H1 (cell line): Measurements from ENCODE around the gene TMEM154. TPM values are rescaled to one million over a fixed set of nuclear protein-coding genes. Genes with fewer than 3 reads are reported as not detected.

Source experiments
- CTCF ChIA-PET: fragments of 300-600 bp; sonication (Branson Sonifier 250); formaldehyde crosslinking; loops from one replicate; lab custom pipeline; 2021; ENCODE audit not compliant: partially characterized antibody; lab: Charles Lee
- POLR2A ChIA-PET: fragments of 300-600 bp; sonication (Branson Sonifier 250); formaldehyde crosslinking; loops from one replicate; lab custom pipeline; 2021; ENCODE audit warnings: inconsistent platforms; ENCODE audit not compliant: partially characterized antibody; lab: Charles Lee
- DNase-seq, 2 experiments: peaks; one replicate each; pipeline versions ENCODE4 v3.0.0 to v3.0.0-alpha.2; 2010 to 2022; ENCODE audit warnings: low spot score in 2 of 2, low read depth in 1 of 2, mixed read lengths in 1 of 2
- FAIRE-seq: peaks from 2 replicates; lab custom pipeline; 2011; peaks lifted over from hg19 to GRCh38; lab: Jason Lieb, UNC
- H2AFZ ChIP-seq: 2 replicates; pipeline ENCODE4 v1.8.1; 2012; ENCODE audit warnings: low read length, inconsistent platforms
- H2AK5ac ChIP-seq: 2 replicates; pipeline ENCODE4 v1.6.1; 2013; ENCODE audit warnings: low read depth, low read length
- H2BK120ac ChIP-seq: replicated peaks from 2 replicates; pipeline ENCODE3; 2013; ENCODE audit warnings: low read depth, low read length, inconsistent platforms
- H2BK12ac ChIP-seq: 2 replicates; pipeline ENCODE4 v1.6.1; 2013; ENCODE audit warnings: low read depth, low read length
- H2BK15ac ChIP-seq: 2 replicates; pipeline ENCODE4 v1.6.1; 2013; ENCODE audit warnings: low read length
- H2BK20ac ChIP-seq: 2 replicates; pipeline ENCODE4 v1.6.1; 2013; ENCODE audit warnings: low read length
- H2BK5ac ChIP-seq: 2 replicates; pipeline ENCODE4 v1.6.1; 2013; ENCODE audit warnings: low read depth, low read length
- H3K14ac ChIP-seq: 2 replicates; pipeline ENCODE4 v1.6.1; 2013; ENCODE audit warnings: inconsistent platforms; ENCODE audit not compliant: insufficient read length
- H3K18ac ChIP-seq: 2 replicates; pipeline ENCODE4 v1.6.1; 2013; ENCODE audit warnings: low read length; ENCODE audit errors: extremely low read depth
- H3K23ac ChIP-seq: 2 replicates; pipeline ENCODE4 v1.6.1; 2013; ENCODE audit warnings: inconsistent platforms; ENCODE audit not compliant: insufficient read length
- H3K23me2 ChIP-seq: 2 replicates; pipeline ENCODE4 v1.6.1; 2013; ENCODE audit warnings: low read depth, low read length
- H3K27ac ChIP-seq: 2 replicates; pipeline ENCODE4 v1.6.1; 2011; ENCODE audit warnings: low read depth, low read length, inconsistent platforms
- H3K27me3 ChIP-seq, 4 experiments: replicated peaks in 1 of 4; 1 replicate in 1 of 4; 2 replicates in 3 of 4; pipeline versions ENCODE4 v1.6.1 to v1.8.1; 2011 to 2013; ENCODE audit warnings: low read length in 3 of 4, mild to moderate bottlenecking in 3 of 4, inconsistent platforms in 2 of 4, mixed read lengths in 2 of 4, moderate library complexity in 1 of 4; ENCODE audit not compliant: control insufficient read depth in 3 of 4, insufficient read depth in 3 of 4; ENCODE audit errors: extremely low read depth in 1 of 4
- H3K36me3 ChIP-seq, 4 experiments: 2 replicates each; pipeline versions ENCODE4 v1.6.1 to v1.8.1; 2011 to 2013; ENCODE audit warnings: mild to moderate bottlenecking in 4 of 4, low read length in 3 of 4, moderate library complexity in 2 of 4, control low read depth in 1 of 4, inconsistent platforms in 1 of 4; ENCODE audit not compliant: insufficient read depth in 4 of 4, control insufficient read depth in 2 of 4
- H3K4ac ChIP-seq: replicated peaks from 2 replicates; pipeline ENCODE3; 2013; ENCODE audit warnings: low read length, low read depth, mixed read lengths, inconsistent platforms; ENCODE audit not compliant: insufficient read length
- H3K4me1 ChIP-seq, 4 experiments: replicated peaks in 1 of 4; 1 replicate in 1 of 4; 2 replicates in 3 of 4; pipeline versions ENCODE4 v1.6.1 to v1.8.1; 2011 to 2013; ENCODE audit warnings: low read length in 3 of 4, inconsistent platforms in 2 of 4, mixed read lengths in 1 of 4; ENCODE audit not compliant: insufficient read depth in 4 of 4, control insufficient read depth in 3 of 4
- H3K4me2 ChIP-seq, 2 experiments: 2 replicates each; pipeline versions ENCODE4 v1.6.1 to v1.8.1; 2011 to 2013; ENCODE audit warnings: low read depth in 2 of 2, low read length in 2 of 2, control low read depth in 1 of 2, inconsistent platforms in 1 of 2, mild to moderate bottlenecking in 1 of 2; ENCODE audit not compliant: insufficient read depth in 1 of 2
- H3K4me3 ChIP-seq, 4 experiments: fragments of 200-600, 300-600 bp in 1 of 4; sonication (generic), shearing (Covaris generic), sonication (Bioruptor Twin) in 1 of 4; 2 replicates each; pipeline versions ENCODE4 v1.5.1 to v1.8.1; 2011 to 2016; ENCODE audit warnings: low read length in 4 of 4, low read depth in 3 of 4, control low read depth in 2 of 4, inconsistent platforms in 2 of 4, mild to moderate bottlenecking in 2 of 4, mixed read lengths in 1 of 4, moderate library complexity in 1 of 4; ENCODE audit not compliant: insufficient read depth in 2 of 4; ENCODE audit errors: extremely low read depth in 1 of 4
- H3K56ac ChIP-seq: replicated peaks from 2 replicates; pipeline ENCODE3; 2013; ENCODE audit warnings: low read depth, mild to moderate bottlenecking, mixed read lengths, low read length, inconsistent platforms; ENCODE audit not compliant: insufficient read length
- H3K79me1 ChIP-seq: 2 replicates; pipeline ENCODE4 v1.6.1; 2013; ENCODE audit warnings: low read depth, low read length, control low read depth
- H3K79me2 ChIP-seq, 2 experiments: 2 replicates each; pipeline versions ENCODE4 v1.6.1 to v1.8.1; 2012 to 2013; ENCODE audit warnings: low read length in 2 of 2, mild to moderate bottlenecking in 2 of 2, inconsistent platforms in 1 of 2; ENCODE audit not compliant: insufficient read depth in 2 of 2, control insufficient read depth in 1 of 2
- H3K9ac ChIP-seq, 4 experiments: replicated peaks in 1 of 4; 1 replicate in 1 of 4; 2 replicates in 3 of 4; pipeline versions ENCODE4 v1.6.1 to v1.8.1; 2011 to 2013; ENCODE audit warnings: low read depth in 3 of 4, low read length in 3 of 4, control low read depth in 2 of 4, mild to moderate bottlenecking in 2 of 4, moderate library complexity in 2 of 4, inconsistent platforms in 1 of 4; ENCODE audit errors: extremely low read depth in 1 of 4
- H3K9me3 ChIP-seq, 2 experiments: 2 replicates each; pipeline versions ENCODE4 v1.6.1 to v1.8.1; 2012 to 2013; ENCODE audit warnings: mild to moderate bottlenecking in 2 of 2, moderate library complexity in 2 of 2, control low read depth in 1 of 2, inconsistent platforms in 1 of 2, low read depth in 1 of 2, low read length in 1 of 2, mixed read lengths in 1 of 2; ENCODE audit not compliant: insufficient read depth in 2 of 2
- H4K20me1 ChIP-seq, 2 experiments: replicated peaks in 1 of 2; 2 replicates each; pipeline versions ENCODE3 to v1.8.1; 2011 to 2013; ENCODE audit warnings: inconsistent platforms in 2 of 2, low read length in 2 of 2, mild to moderate bottlenecking in 1 of 2; ENCODE audit not compliant: insufficient read depth in 2 of 2, control insufficient read depth in 1 of 2
- H4K5ac ChIP-seq: 2 replicates; pipeline ENCODE4 v1.6.1; 2013; ENCODE audit warnings: low read length, low read depth, mixed read lengths, inconsistent platforms; ENCODE audit not compliant: insufficient read length
- H4K8ac ChIP-seq: 2 replicates; pipeline ENCODE4 v1.8.0; 2013; ENCODE audit warnings: mild to moderate bottlenecking, moderate library complexity, low read length, inconsistent platforms; ENCODE audit not compliant: insufficient read depth; ENCODE audit errors: extremely low read depth
- H4K91ac ChIP-seq: replicated peaks from 2 replicates; pipeline ENCODE3; 2013; ENCODE audit warnings: low read length, mixed read lengths, inconsistent platforms; ENCODE audit not compliant: insufficient read length
- CBX8 ChIP-seq: fragments of 300-800, 300-1000 bp; sonication (generic); IDR thresholded peaks from 2 replicates; pipeline ENCODE4 v1.7.1; 2016; ENCODE audit warnings: low read depth, low read length, borderline replicate concordance
- PHF8 ChIP-seq: fragments of 200-600 bp; sonication (generic); conservative IDR thresholded peaks from 2 replicates; pipeline ENCODE4 v1.7.1; 2012; ENCODE audit warnings: low read depth, mild to moderate bottlenecking, inconsistent platforms, low read length, moderate library complexity
- RNF2 ChIP-seq: fragments of 200-900, 300-1000 bp; sonication (generic); IDR thresholded peaks from 2 replicates; pipeline ENCODE4 v1.7.1; 2016; ENCODE audit warnings: borderline replicate concordance, low read depth, mild to moderate bottlenecking, antibody characterized with exemption, low read length; ENCODE audit not compliant: poor library complexity, severe bottlenecking; ENCODE audit errors: missing control alignments
- SIRT6 ChIP-seq: IDR thresholded peaks from one replicate; pipeline ENCODE4 v1.7.1; 2012; ENCODE audit warnings: low read length, inconsistent platforms
- SP1 ChIP-seq: IDR thresholded peaks from 2 replicates; pipeline ENCODE4 v1.6.1; 2011; ENCODE audit warnings: low read depth, low read length
- SP4 ChIP-seq: IDR thresholded peaks from 2 replicates; pipeline ENCODE4 v1.6.1; 2012; ENCODE audit warnings: low read length, inconsistent platforms
- SRF ChIP-seq: IDR thresholded peaks from 2 replicates; pipeline ENCODE4 v1.6.1; 2011; ENCODE audit warnings: mild to moderate bottlenecking, low read depth, low read length, moderate library complexity
- TEAD4 ChIP-seq: IDR thresholded peaks from 2 replicates; pipeline ENCODE4 v1.6.1; 2012; ENCODE audit warnings: low read depth, low read length, inconsistent platforms, mixed read lengths
- WGBS, 2 experiments: shearing (Covaris generic) in 1 of 2; methylation state at CpG; one replicate each; pipeline versions ENCODE4 v1.1.6 to v1.1.7; 2013 to 2015; ENCODE audit warnings: low lambda C conversion rate in 2 of 2, mixed read lengths in 2 of 2, inconsistent platforms in 1 of 2, low coverage in 1 of 2, missing lambda C conversion rate in 1 of 2; ENCODE audit not compliant: insufficient replicate concordance in 2 of 2, insufficient coverage in 1 of 2, insufficient read length in 1 of 2; ENCODE audit errors: extremely low coverage in 1 of 2, missing lambda C conversion rate in 1 of 2; 5-methylcytosine and 5-hydroxymethylcytosine counted together
- polyA plus RNA-seq, 7 experiments: library from polyadenylated mRNA; depleted of rRNA in 3 of 7; stranded (reverse) in 5 of 7; unstranded in 2 of 7; fragments of >200 nt in 5 of 7; fragments of 200-250 nt in 2 of 7; gene quantifications; 1 replicate in 5 of 7; 2 replicates in 1 of 7; 4 replicates in 1 of 7; pipeline versions ENCODE4 v1.2.1 to v1.2.3, GENCODE V29; 2011 to 2013; ENCODE audit warnings: missing spikeins in 2 of 7, mixed read lengths in 2 of 7
- total RNA-seq: library from RNA; stranded (reverse); fragmentation: NEBNext Ultra II Directional; extraction: Animal tissue kit (Norgen Biotek cat#: 25700); gene quantifications from 2 replicates; pipeline ENCODE4 v1.2.1, GENCODE V29; 2021
- TF ChIP-seq, protein P1 (sequence below): IDR thresholded peaks from 2 replicates; pipeline ENCODE4 v1.6.1; 2012; ENCODE audit warnings: inconsistent platforms

The TMEM154 gene
- total and polyA plus RNA-seq, 2 of the 8 experiments (the other 6 are each of a cell fraction or from before 2014, with no cell fraction given): 0.33 to 1.2 TPM

DNA sequence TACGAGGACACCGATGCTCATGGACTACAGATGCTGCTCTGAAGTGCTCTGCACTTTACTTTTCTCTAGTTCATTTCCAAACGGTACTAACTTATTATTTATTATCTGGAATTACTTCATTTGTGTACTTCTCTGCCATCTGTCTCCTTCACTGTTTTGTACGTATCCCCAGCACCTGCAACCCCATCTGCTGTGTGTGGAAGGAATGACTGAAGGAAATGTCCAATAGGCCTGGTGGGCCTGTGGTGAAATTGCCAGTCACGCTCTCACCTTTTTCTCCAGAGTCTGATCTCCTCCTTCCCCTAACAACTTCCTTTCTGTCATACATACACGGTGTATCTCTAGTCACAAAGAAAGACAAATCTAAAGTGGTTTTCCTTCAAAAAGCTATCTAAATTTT lies 12.9 kb downstream of the TMEM154 start:
- H2BK12ac ChIP-seq: peak overlapping the region; percentile 75; the same call in 1 of the 2 replicates
- H2BK120ac ChIP-seq: no peak overlapping the region
- peaks cover 3 to 6% (median 4%) of the 10 kb centered on the region in 4 experiments; a peak in 4 of 7 replicates for H3K4me1 ChIP-seq
- no peaks in the 10 kb centered on the region for H3K36me3 ChIP-seq
- POLR2A ChIA-PET: no interaction called here
- H2AFZ ChIP-seq: no peak overlapping the region
- TF ChIP-seq TEAD4: no peak
- no peak for TF ChIP-seq SP4
- TF ChIP-seq SP1: no peak
- TF ChIP-seq SIRT6: no peak
- TF ChIP-seq PHF8: no peak
- no peak for TF ChIP-seq CBX8
- TF ChIP-seq, protein P1, sequence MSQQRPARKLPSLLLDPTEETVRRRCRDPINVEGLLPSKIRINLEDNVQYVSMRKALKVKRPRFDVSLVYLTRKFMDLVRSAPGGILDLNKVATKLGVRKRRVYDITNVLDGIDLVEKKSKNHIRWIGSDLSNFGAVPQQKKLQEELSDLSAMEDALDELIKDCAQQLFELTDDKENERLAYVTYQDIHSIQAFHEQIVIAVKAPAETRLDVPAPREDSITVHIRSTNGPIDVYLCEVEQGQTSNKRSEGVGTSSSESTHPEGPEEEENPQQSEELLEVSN: no peak
- no peak for TF ChIP-seq RNF2
- no peak for TF ChIP-seq SRF
- no peak overlapping the region for H3K4me2 ChIP-seq
- no peaks in the 10 kb centered on the region for H4K20me1 ChIP-seq
- no peak overlapping the region for H2BK15ac ChIP-seq
- 0 out of 2 replicates have a peak overlapping the region, but pooled peaks have one; percentile 76 for H2BK20ac ChIP-seq
- H3K4me3 ChIP-seq: no peak overlapping the region
- no peaks in the 10 kb centered on the region; the same call in 1 of the 2 replicates for H3K79me1 ChIP-seq
- H2AK5ac ChIP-seq: no peak overlapping the region
- 93% methylated on average over 6 of the region's 6 CpGs; no CpG with 5 or more reads in 1 of the 2 experiments for WGBS, 2 experiments
- no peak overlapping the region for H3K18ac ChIP-seq
- no peak overlapping the region for H4K8ac ChIP-seq
- H4K5ac ChIP-seq: no peak overlapping the region
- peak overlapping the region; percentile 34 for H4K91ac ChIP-seq
- DNase-seq: no peak
- H3K4ac ChIP-seq: no peak overlapping the region
- CTCF ChIA-PET: interaction anchor here (0.7 to 1.8 kb wide), 2 partner anchors 10 to 167 kb away, joined by 3 to 5 read pairs; no protein-coding TSS in a partner anchor
- H3K9ac ChIP-seq: no peak overlapping the region
- H3K23ac ChIP-seq: no peak overlapping the region
- H2BK5ac ChIP-seq: peak overlapping the region; percentile 36; the same call in 1 of the 2 replicates
- no peak overlapping the region for H3K14ac ChIP-seq
- no peaks in the 10 kb centered on the region for H3K9me3 ChIP-seq
- no peaks in the 10 kb centered on the region for H3K79me2 ChIP-seq
- no peak overlapping the region for H3K27ac ChIP-seq
- H3K27me3 ChIP-seq: no peaks in the 10 kb centered on the region
- H3K56ac ChIP-seq: no peak overlapping the region
- no peak for FAIRE-seq
- no peaks in the 10 kb centered on the region for H3K23me2 ChIP-seq
